ENCODE data around the gene TREML1. TPM values are rescaled to one million over a fixed set of nuclear protein-coding genes. Genes with fewer than 3 reads are reported as not detected.

Gene TREML1
- total and polyA plus RNA-seq, 9 of the 15 experiments (the other 6 are each of a cell fraction or from before 2014, with no cell fraction given), result not detected

DNA sequence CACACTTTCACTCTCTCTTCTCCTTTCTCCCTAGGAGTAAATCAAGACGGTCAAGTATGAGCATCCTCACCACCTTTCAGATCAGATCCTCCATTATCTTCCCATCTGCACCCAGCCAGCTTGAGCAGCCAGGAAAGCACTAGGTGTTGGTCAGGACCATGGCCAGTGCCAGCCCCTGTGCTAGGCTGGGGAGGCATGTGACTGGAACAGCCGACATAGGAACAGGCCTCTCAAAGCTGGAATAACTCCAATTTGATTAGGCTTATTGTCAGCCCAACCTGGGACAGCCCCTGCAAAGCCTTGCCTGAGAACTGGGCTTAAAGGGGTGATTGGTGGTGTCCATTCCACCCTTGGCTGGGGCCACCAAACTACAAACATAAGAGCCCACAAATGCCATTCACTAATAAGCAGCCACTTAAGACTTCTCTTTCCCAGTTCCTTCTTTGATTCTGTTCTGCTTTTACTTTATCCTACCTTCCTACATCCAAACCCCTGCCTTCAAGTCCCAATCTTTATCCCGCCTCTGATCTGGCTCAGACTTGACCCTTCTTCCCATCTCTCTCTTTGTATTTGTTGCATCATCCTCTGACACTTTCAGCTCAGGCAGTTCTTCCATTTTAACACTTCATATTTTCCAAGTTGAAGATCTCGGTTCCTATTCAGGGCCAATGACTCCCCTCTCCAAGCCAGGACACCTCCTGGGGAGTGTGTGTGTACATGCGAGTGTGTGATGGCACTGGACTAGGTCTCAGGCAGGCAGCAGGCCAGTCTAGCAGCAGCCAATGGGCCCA lies 13.2 kb upstream of the TREML1 start (continued):
- no peak for TF ChIP-seq ZMIZ1 (IDR thresholded peaks at IDR 0.05; ENCODE audit: low read depth in 2 of 2, low read length in 2 of 2)
- no peak for TF ChIP-seq MTA1 (IDR thresholded peaks at IDR 0.05; ENCODE audit: borderline replicate concordance)
- no peak for TF ChIP-seq NONO (IDR thresholded peaks at IDR 0.05; ENCODE audit: low read depth in 2 of 2, low read length in 1 of 2)
- TF ChIP-seq ZNF12 (CRISPR knock-in tag; IDR thresholded peaks at IDR 0.05), result no peak
- TF ChIP-seq ARHGAP35 (IDR thresholded peaks at IDR 0.05; ENCODE audit: partially characterized antibody), result no peak
- TF ChIP-seq, protein P1, sequence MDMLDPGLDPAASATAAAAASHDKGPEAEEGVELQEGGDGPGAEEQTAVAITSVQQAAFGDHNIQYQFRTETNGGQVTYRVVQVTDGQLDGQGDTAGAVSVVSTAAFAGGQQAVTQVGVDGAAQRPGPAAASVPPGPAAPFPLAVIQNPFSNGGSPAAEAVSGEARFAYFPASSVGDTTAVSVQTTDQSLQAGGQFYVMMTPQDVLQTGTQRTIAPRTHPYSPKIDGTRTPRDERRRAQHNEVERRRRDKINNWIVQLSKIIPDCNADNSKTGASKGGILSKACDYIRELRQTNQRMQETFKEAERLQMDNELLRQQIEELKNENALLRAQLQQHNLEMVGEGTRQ (CRISPR knock-in tag; IDR thresholded peaks at IDR 0.05), result 0 out of 2 replicates have a peak, but pooled peaks have one; percentile 30
- TF ChIP-seq ATF3 (IDR thresholded peaks at IDR 0.05), result peak; percentile 76
- TF ChIP-seq ATF3 (CRISPR knock-in tag; conservative IDR thresholded peaks at IDR 0.05), result no peak
- TF ChIP-seq SREBF1 (IDR thresholded peaks at IDR 0.05; ENCODE audit: borderline replicate concordance, low read depth, low read length), result no peak
- TF ChIP-seq ZNF717 (CRISPR knock-in tag; IDR thresholded peaks at IDR 0.05), result no peak
- TF ChIP-seq, protein P2, sequence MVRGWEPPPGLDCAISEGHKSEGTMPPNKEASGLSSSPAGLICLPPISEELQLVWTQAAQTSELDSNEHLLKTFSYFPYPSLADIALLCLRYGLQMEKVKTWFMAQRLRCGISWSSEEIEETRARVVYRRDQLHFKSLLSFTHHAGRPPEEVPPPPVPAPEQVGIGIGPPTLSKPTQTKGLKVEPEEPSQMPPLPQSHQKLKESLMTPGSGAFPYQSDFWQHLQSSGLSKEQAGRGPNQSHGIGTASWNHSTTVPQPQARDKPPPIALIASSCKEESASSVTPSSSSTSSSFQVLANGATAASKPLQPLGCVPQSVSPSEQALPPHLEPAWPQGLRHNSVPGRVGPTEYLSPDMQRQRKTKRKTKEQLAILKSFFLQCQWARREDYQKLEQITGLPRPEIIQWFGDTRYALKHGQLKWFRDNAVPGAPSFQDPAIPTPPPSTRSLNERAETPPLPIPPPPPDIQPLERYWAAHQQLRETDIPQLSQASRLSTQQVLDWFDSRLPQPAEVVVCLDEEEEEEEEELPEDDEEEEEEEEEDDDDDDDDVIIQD (CRISPR knock-in tag; IDR thresholded peaks at IDR 0.05), result no peak
- TF ChIP-seq, protein P3, sequence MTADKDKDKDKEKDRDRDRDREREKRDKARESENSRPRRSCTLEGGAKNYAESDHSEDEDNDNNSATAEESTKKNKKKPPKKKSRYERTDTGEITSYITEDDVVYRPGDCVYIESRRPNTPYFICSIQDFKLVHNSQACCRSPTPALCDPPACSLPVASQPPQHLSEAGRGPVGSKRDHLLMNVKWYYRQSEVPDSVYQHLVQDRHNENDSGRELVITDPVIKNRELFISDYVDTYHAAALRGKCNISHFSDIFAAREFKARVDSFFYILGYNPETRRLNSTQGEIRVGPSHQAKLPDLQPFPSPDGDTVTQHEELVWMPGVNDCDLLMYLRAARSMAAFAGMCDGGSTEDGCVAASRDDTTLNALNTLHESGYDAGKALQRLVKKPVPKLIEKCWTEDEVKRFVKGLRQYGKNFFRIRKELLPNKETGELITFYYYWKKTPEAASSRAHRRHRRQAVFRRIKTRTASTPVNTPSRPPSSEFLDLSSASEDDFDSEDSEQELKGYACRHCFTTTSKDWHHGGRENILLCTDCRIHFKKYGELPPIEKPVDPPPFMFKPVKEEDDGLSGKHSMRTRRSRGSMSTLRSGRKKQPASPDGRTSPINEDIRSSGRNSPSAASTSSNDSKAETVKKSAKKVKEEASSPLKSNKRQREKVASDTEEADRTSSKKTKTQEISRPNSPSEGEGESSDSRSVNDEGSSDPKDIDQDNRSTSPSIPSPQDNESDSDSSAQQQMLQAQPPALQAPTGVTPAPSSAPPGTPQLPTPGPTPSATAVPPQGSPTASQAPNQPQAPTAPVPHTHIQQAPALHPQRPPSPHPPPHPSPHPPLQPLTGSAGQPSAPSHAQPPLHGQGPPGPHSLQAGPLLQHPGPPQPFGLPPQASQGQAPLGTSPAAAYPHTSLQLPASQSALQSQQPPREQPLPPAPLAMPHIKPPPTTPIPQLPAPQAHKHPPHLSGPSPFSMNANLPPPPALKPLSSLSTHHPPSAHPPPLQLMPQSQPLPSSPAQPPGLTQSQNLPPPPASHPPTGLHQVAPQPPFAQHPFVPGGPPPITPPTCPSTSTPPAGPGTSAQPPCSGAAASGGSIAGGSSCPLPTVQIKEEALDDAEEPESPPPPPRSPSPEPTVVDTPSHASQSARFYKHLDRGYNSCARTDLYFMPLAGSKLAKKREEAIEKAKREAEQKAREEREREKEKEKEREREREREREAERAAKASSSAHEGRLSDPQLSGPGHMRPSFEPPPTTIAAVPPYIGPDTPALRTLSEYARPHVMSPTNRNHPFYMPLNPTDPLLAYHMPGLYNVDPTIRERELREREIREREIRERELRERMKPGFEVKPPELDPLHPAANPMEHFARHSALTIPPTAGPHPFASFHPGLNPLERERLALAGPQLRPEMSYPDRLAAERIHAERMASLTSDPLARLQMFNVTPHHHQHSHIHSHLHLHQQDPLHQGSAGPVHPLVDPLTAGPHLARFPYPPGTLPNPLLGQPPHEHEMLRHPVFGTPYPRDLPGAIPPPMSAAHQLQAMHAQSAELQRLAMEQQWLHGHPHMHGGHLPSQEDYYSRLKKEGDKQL (CRISPR knock-in tag; IDR thresholded peaks at IDR 0.05; ENCODE audit: borderline replicate concordance), result no peak
- no peak for TF ChIP-seq HDGF (IDR thresholded peaks at IDR 0.05)
- TF ChIP-seq NRF1 (conservative IDR thresholded peaks at IDR 0.05 in 1 of 2, IDR thresholded peaks at IDR 0.05 in 1 of 2), result no peak
- TF ChIP-seq MIER1 (IDR thresholded peaks at IDR 0.05; ENCODE audit: low read depth), result peak; percentile 91

All from K562 (cell line).